Parathyroid adenoma (tissue), 2 donors: ENCODE results near the gene NCOA3.
"Not testable (repeated sequence)": the region's sequence is repeated elsewhere in the genome, so short reads cannot be mapped to it uniquely, and the experiment has no call there.

Source experiments
- H2AFZ ChIP-seq: fragments of 300-600 bp; sonication (generic); one replicate; pipeline ENCODE4 v1.7.0; 2017; ENCODE audit warnings: antibody characterized with exemption, mild to moderate bottlenecking
- H3K27ac ChIP-seq: fragments of 300-600 bp; sonication (generic); one replicate; pipeline ENCODE4 v1.7.0; 2017
- H3K27me3 ChIP-seq: fragments of 300-600 bp; sonication (generic); one replicate; pipeline ENCODE4 v1.7.0; 2017; ENCODE audit warnings: low read length; ENCODE audit not compliant: control insufficient read depth, insufficient read depth
- H3K36me3 ChIP-seq: fragments of 300-600 bp; sonication (generic); one replicate; pipeline ENCODE4 v1.7.0; 2017; ENCODE audit warnings: low read length; ENCODE audit not compliant: control insufficient read depth, insufficient read depth
- H3K4me1 ChIP-seq: fragments of 300-600 bp; sonication (generic); one replicate; pipeline ENCODE4 v1.7.0; 2017; ENCODE audit warnings: control low read depth
- H3K4me2 ChIP-seq: fragments of 300-600 bp; sonication (generic); one replicate; pipeline ENCODE4 v1.7.0; 2017; ENCODE audit warnings: low read length
- H3K4me3 ChIP-seq: fragments of 300-600 bp; sonication (generic); one replicate; pipeline ENCODE4 v1.7.0; 2017; ENCODE audit warnings: low read depth, low read length
- H3K79me2 ChIP-seq: fragments of 300-600 bp; sonication (generic); one replicate; pipeline ENCODE4 v1.7.0; 2017; ENCODE audit warnings: control low read depth
- H3K9ac ChIP-seq: fragments of 300-600 bp; sonication (generic); one replicate; pipeline ENCODE4 v1.7.0; 2017; ENCODE audit warnings: mild to moderate bottlenecking
- H3K9me3 ChIP-seq: fragments of 300-600 bp; sonication (generic); one replicate; pipeline ENCODE4 v1.7.0; 2017; ENCODE audit warnings: low read length; ENCODE audit not compliant: control insufficient read depth
- TF ChIP-seq, protein P1 (sequence below): fragments of 300-600 bp; sonication (generic); IDR thresholded peaks from one replicate; pipeline ENCODE4 v1.7.0; 2017; ENCODE audit warnings: antibody characterized with exemption, mild to moderate bottlenecking
- donor health status: primary hyperparathyroidism.

Gene NCOA3

DNA sequence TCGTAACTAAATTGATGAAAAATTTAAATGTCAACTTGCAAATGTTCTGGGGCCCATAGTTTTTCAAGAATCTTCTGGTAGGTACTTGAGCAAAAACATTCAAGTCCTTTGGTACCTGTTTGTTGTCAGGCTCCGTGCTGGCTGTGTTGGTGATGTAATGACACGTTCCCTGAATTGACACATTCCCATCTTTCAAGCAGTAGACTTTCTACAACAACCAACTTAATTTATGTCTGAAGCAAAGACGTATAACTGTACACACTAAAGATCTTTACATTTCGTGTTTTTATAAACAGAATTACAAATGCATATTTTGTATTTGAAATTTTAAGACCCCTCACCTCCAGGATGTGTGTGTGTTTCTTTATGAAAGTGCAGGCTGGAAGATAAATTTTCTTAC lies 49.5 kb downstream of the NCOA3 start:
- no peaks in the 10 kb centered on the region for H3K36me3 ChIP-seq
- H3K9me3 ChIP-seq = no peaks in the 10 kb centered on the region
- no peaks in the 10 kb centered on the region for H3K27me3 ChIP-seq
- no peak overlapping the region for H3K9ac ChIP-seq
- TF ChIP-seq, protein P1, sequence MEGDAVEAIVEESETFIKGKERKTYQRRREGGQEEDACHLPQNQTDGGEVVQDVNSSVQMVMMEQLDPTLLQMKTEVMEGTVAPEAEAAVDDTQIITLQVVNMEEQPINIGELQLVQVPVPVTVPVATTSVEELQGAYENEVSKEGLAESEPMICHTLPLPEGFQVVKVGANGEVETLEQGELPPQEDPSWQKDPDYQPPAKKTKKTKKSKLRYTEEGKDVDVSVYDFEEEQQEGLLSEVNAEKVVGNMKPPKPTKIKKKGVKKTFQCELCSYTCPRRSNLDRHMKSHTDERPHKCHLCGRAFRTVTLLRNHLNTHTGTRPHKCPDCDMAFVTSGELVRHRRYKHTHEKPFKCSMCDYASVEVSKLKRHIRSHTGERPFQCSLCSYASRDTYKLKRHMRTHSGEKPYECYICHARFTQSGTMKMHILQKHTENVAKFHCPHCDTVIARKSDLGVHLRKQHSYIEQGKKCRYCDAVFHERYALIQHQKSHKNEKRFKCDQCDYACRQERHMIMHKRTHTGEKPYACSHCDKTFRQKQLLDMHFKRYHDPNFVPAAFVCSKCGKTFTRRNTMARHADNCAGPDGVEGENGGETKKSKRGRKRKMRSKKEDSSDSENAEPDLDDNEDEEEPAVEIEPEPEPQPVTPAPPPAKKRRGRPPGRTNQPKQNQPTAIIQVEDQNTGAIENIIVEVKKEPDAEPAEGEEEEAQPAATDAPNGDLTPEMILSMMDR = no peak
- no peak overlapping the region for H3K4me3 ChIP-seq
- H3K27ac ChIP-seq = no peak overlapping the region
- H3K4me1 ChIP-seq = no peaks in the 10 kb centered on the region
- H3K4me2 ChIP-seq = no peak overlapping the region
- peaks cover 11% of the 10 kb centered on the region for H3K79me2 ChIP-seq
- no peak overlapping the region for H2AFZ ChIP-seq

DNA sequence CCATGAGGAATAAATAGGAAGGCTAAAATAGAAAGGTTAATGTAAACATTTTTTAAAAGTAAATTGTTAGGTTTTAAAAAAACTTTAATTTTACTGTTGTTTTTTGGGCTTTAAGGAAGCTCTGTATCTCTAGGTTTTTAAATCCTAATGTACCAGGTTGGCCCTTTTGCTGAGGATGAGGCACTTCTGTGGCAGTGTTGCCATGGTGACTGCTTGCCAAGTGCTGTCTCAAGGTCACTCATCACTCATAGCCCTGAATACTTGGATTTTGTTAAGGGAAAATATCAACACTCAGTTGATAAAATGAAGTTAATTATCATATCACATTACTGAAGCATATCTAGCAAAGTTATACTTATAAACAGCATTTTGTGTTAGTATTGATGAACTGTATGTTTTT lies 50.2 kb downstream of the NCOA3 start:
- no peaks in the 10 kb centered on the region for H3K4me1 ChIP-seq
- no peaks in the 10 kb centered on the region for H3K9me3 ChIP-seq
- no peak overlapping the region for H3K9ac ChIP-seq
- H2AFZ ChIP-seq = no peak overlapping the region
- no peak overlapping the region for H3K27ac ChIP-seq
- H3K79me2 ChIP-seq = peaks cover 13% of the 10 kb centered on the region
- H3K4me3 ChIP-seq = no peak overlapping the region
- H3K4me2 ChIP-seq = no peak overlapping the region
- TF ChIP-seq, protein P1 = no peak
- no peaks in the 10 kb centered on the region for H3K27me3 ChIP-seq
- H3K36me3 ChIP-seq = no peaks in the 10 kb centered on the region

DNA sequence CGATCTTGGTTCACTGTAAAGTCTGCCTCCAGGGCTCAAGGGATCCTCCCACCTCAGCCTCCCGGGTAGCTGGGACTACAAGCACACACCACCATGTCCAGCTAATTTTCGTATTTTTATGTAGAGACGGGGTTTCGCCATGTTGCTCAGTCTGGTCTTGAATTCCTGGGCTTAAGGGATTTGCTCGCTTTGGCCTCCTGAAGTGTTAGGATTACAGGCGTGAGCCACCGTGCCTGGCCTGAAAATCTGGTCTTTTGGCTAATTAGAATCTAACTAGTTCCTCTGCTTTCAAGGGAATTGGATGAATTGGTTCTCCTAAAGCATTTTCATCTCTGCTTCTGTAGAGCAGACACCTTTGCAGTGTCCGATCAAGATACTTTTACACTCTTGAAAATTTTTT lies 51.3 kb downstream of the NCOA3 start:
- Histone ChIP-seq H3K4me2 (no peak overlapping the region), H3K27ac (no peak overlapping the region), H3K9me3 (no peaks in the 10 kb centered on the region), H3K4me3 (no peak overlapping the region), H3K27me3 (no peaks in the 10 kb centered on the region), H2AFZ (no peak overlapping the region), H3K4me1 (no peaks in the 10 kb centered on the region), H3K9ac (no peak overlapping the region), H3K36me3 (no peaks in the 10 kb centered on the region), H3K79me2 (peaks cover 18% of the 10 kb centered on the region)
- TF ChIP-seq, protein P1 = no peak

DNA sequence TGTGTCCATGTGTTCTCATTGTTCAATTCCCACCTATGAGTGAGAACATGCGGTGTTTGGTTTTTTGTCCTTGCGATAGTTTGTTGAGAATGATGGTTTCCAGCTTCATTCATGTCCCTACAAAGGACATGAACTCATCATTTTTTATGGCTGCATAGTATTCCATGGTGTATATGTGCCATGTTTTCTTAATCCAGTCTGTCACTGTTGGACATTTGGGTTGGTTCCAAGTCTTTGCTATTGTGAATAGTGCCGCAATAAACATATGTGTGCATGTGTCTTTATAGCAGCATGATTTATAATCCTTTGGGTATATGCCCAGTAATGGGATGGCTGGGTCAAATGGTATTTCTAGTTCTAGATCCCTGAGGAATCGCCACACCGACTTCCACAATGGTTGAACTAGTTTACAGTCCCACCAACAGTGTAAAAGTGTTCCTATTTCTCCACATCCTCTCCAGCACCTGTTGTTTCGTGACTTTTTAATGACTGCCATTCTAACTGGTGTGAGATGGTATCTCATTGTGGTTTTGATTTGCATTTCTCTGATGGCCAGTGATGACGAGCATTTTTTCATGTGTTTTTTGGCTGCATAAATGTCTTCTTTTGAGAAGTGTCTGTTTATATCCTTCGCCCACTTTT lies 52.0 kb downstream of the NCOA3 start:
- not testable (repeated sequence) for H3K4me3 ChIP-seq, H3K4me2 ChIP-seq, H3K4me1 ChIP-seq, H2AFZ ChIP-seq, H3K27ac ChIP-seq, H3K27me3 ChIP-seq, H3K9ac ChIP-seq, H3K9me3 ChIP-seq, H3K36me3 ChIP-seq
- H3K79me2 ChIP-seq = peaks cover 18% of the 10 kb centered on the region

DNA sequence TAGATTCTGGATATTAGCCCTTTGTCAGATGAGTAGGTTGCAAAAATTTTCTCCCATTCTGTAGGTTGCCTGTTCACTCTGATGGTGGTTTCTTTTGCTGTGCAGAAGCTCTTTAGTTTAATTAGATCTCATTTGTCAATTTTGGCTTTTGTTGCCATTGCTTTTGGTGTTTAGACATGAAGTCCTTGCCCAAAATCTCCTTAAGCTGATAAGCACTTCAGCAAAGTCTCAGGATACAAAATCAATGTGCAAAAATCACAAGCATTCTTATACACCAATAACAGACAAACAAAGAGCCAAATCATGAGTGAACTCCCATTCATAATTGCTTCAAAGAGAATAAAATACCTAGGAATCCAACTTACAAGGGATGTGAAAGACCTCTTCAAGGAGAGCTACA lies 52.6 kb downstream of the NCOA3 start:
- not testable (repeated sequence) for H3K9me3 ChIP-seq, H3K4me1 ChIP-seq, H3K27ac ChIP-seq, H3K9ac ChIP-seq, H3K4me3 ChIP-seq, H3K36me3 ChIP-seq, H3K27me3 ChIP-seq, H3K4me2 ChIP-seq, H2AFZ ChIP-seq
- H3K79me2 ChIP-seq = peaks cover 22% of the 10 kb centered on the region

DNA sequence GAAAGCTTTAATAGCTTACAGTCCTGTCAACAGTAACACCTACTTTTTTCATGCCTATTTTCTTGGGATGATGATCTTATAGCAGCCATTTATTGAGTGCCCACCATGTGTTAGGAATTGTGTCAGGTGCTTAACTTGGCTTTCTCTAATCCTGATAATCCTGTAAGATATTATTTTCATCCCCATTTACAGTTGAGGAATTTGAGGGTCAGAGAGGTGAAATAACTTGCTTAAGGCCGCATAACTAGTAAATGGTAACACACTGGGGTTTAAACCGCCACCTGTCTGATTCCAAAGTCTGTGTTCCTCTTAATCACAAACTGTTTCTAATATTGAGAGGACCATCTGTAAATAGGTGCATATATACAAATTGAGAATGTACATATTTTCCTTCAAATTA lies 55.5 kb downstream of the NCOA3 start:
- TF ChIP-seq, protein P1 = no peak
- no peaks in the 10 kb centered on the region for H3K27me3 ChIP-seq
- H3K4me2 ChIP-seq = no peak overlapping the region
- peaks cover 4% of the 10 kb centered on the region for H3K4me1 ChIP-seq
- peaks cover 35% of the 10 kb centered on the region for H3K79me2 ChIP-seq
- no peak overlapping the region for H2AFZ ChIP-seq
- H3K27ac ChIP-seq = no peak overlapping the region
- no peaks in the 10 kb centered on the region for H3K36me3 ChIP-seq
- H3K4me3 ChIP-seq = no peak overlapping the region
- no peaks in the 10 kb centered on the region for H3K9me3 ChIP-seq
- H3K9ac ChIP-seq = no peak overlapping the region
